Panc1 (cell line): Measurements from ENCODE around the gene MLST8. TPM values are rescaled to one million over a fixed set of nuclear protein-coding genes. Genes with fewer than 3 reads are reported as not detected.
"Not testable (repeated sequence)": the region's sequence is repeated elsewhere in the genome, so short reads cannot be mapped to it uniquely, and the experiment has no call there.

Experiments used
- ATAC-seq: fragments of 200-7000 bp; cut with Tn5 transposase; 2 replicates; pipeline ENCODE4 v1.9.1; 2020; ENCODE audit warnings: mild to moderate bottlenecking, moderate library complexity
- BruUV-seq: library from RNA; stranded (reverse); fragments of 400-500 nt; replicated peaks from 2 replicates; lab custom pipeline; 2021; lab: Mats Ljungman, UMichigan
- CTCF ChIA-PET: fragments of 300-600 bp; sonication (Branson Sonifier 250); formaldehyde crosslinking; loops from one replicate; lab custom pipeline; 2022; ENCODE audit warnings: antibody characterized with exemption; lab: Charles Lee
- POLR2A ChIA-PET: fragments of 300-600 bp; sonication (Branson Sonifier 250); formaldehyde crosslinking; loops from one replicate; lab custom pipeline; 2022; ENCODE audit warnings: antibody characterized with exemption; lab: Charles Lee
- DNase-seq: peaks from one replicate; pipeline ENCODE4 v3.0.0-alpha.2; 2010; ENCODE audit warnings: low read depth, low spot score
- H3K27ac ChIP-seq: 2 replicates; pipeline ENCODE4 v1.5.1; 2011; ENCODE audit warnings: mild to moderate bottlenecking, low read length, inconsistent platforms
- H3K27me3 ChIP-seq: fragments of 200-500 bp; sonication (Bioruptor generic); 2 replicates; pipeline ENCODE4 v1.6.0; 2014; ENCODE audit warnings: low read length, inconsistent platforms; ENCODE audit not compliant: control insufficient read depth, insufficient read depth
- H3K36me3 ChIP-seq: fragments of 200-500 bp; sonication (Bioruptor generic); 2 replicates; pipeline ENCODE4 v1.5.1; 2014; ENCODE audit warnings: inconsistent platforms, mild to moderate bottlenecking, low read length, moderate library complexity; ENCODE audit not compliant: control insufficient read depth, insufficient read depth
- H3K4me1 ChIP-seq: 2 replicates; pipeline ENCODE4 v1.5.1; 2011; ENCODE audit warnings: inconsistent platforms, mild to moderate bottlenecking, low read length, moderate library complexity; ENCODE audit not compliant: control insufficient read depth, insufficient read depth
- H3K4me3 ChIP-seq, 2 experiments: 2 replicates each; pipeline ENCODE4 v1.5.1; 2011 to 2012; ENCODE audit warnings: low read depth in 2 of 2, low read length in 2 of 2, mild to moderate bottlenecking in 2 of 2, inconsistent platforms in 1 of 2, moderate library complexity in 1 of 2
- H3K9me3 ChIP-seq: fragments of 200-500 bp; sonication (Bioruptor generic); 2 replicates; pipeline ENCODE4 v1.5.1; 2014; ENCODE audit warnings: low read depth, mild to moderate bottlenecking, inconsistent platforms, low read length, moderate library complexity; ENCODE audit not compliant: control insufficient read depth, insufficient read depth
- POLR2AphosphoS5 ChIP-seq: IDR thresholded peaks from 2 replicates; pipeline ENCODE4 v1.6.1; 2012; ENCODE audit warnings: mild to moderate bottlenecking, low read depth, low read length, moderate library complexity
- SIN3A ChIP-seq: IDR thresholded peaks from 2 replicates; pipeline ENCODE4 v1.6.1; 2012; ENCODE audit warnings: low read depth, mild to moderate bottlenecking, low read length, moderate library complexity, borderline replicate concordance; ENCODE audit not compliant: insufficient read depth
- TCF7L2 ChIP-seq: IDR thresholded peaks from 2 replicates; pipeline ENCODE4 v1.6.1; 2011; ENCODE audit warnings: mild to moderate bottlenecking, low read depth, low read length, inconsistent platforms
- in situ Hi-C: cut with HindIII; loops from 2 replicates; pipeline ENCODE4 v1.10.0; 2016; ENCODE audit warnings: low sequenced_read_pairs, low pct_unique_long_range_greater_than_20kb
- intact Hi-C: fragments of 100-400 bp; cut with micrococcal nuclease; formaldehyde crosslinking; loops from one replicate; pipeline ENCODE4 v1.10.0; 2022; ENCODE audit not compliant: unreplicated experiment
- total RNA-seq: library from RNA; stranded (reverse); gene quantifications from one replicate; pipeline ENCODE4 v1.2.1, GENCODE V29; 2021; ENCODE audit not compliant: unreplicated experiment
- TF ChIP-seq, protein P1 (sequence below): fragments of 450-650 bp; IDR thresholded peaks from 2 replicates; pipeline ENCODE4 v1.5.1; 2017; ENCODE audit warnings: mild to moderate bottlenecking
- TF ChIP-seq, protein P2 (sequence below), 2 experiments: IDR thresholded peaks; 2 replicates each; pipeline ENCODE4 v1.6.1; 2011 to 2012; ENCODE audit warnings: low read depth in 2 of 2, control low read depth in 1 of 2, low read length in 1 of 2, mild to moderate bottlenecking in 1 of 2, moderate library complexity in 1 of 2; ENCODE audit not compliant: insufficient read depth in 1 of 2

MLST8 gene
- total RNA-seq, 1 experiment from 2014 or later: 91.1 TPM

DNA sequence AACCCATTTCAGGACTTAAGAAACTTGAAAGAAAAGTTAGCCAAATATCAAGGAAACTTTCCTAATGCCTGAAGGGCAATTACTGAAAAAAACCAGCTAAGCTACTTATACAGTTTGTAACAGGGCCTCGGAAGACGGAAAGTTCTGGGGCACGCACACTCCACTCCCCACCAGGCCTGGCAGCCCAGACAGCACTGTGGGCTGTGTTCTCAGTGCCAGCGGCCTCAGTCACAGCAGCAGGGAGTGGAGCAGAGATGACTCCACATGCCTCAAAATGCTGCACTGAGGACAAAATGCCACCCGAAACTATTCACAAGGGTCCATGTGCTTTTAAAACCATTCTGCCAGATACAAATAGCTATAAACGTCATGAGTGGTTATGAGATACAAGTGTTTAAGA lies 52.5 kb downstream of the MLST8 start:
- no peak for TF ChIP-seq POLR2AphosphoS5
- TF ChIP-seq, protein P1, sequence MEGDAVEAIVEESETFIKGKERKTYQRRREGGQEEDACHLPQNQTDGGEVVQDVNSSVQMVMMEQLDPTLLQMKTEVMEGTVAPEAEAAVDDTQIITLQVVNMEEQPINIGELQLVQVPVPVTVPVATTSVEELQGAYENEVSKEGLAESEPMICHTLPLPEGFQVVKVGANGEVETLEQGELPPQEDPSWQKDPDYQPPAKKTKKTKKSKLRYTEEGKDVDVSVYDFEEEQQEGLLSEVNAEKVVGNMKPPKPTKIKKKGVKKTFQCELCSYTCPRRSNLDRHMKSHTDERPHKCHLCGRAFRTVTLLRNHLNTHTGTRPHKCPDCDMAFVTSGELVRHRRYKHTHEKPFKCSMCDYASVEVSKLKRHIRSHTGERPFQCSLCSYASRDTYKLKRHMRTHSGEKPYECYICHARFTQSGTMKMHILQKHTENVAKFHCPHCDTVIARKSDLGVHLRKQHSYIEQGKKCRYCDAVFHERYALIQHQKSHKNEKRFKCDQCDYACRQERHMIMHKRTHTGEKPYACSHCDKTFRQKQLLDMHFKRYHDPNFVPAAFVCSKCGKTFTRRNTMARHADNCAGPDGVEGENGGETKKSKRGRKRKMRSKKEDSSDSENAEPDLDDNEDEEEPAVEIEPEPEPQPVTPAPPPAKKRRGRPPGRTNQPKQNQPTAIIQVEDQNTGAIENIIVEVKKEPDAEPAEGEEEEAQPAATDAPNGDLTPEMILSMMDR: no peak
- no peak for TF ChIP-seq TCF7L2
- TF ChIP-seq, protein P2, sequence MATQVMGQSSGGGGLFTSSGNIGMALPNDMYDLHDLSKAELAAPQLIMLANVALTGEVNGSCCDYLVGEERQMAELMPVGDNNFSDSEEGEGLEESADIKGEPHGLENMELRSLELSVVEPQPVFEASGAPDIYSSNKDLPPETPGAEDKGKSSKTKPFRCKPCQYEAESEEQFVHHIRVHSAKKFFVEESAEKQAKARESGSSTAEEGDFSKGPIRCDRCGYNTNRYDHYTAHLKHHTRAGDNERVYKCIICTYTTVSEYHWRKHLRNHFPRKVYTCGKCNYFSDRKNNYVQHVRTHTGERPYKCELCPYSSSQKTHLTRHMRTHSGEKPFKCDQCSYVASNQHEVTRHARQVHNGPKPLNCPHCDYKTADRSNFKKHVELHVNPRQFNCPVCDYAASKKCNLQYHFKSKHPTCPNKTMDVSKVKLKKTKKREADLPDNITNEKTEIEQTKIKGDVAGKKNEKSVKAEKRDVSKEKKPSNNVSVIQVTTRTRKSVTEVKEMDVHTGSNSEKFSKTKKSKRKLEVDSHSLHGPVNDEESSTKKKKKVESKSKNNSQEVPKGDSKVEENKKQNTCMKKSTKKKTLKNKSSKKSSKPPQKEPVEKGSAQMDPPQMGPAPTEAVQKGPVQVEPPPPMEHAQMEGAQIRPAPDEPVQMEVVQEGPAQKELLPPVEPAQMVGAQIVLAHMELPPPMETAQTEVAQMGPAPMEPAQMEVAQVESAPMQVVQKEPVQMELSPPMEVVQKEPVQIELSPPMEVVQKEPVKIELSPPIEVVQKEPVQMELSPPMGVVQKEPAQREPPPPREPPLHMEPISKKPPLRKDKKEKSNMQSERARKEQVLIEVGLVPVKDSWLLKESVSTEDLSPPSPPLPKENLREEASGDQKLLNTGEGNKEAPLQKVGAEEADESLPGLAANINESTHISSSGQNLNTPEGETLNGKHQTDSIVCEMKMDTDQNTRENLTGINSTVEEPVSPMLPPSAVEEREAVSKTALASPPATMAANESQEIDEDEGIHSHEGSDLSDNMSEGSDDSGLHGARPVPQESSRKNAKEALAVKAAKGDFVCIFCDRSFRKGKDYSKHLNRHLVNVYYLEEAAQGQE (IDR thresholded peaks at IDR 0.05; ENCODE audit: insufficient read depth in 1 of 2, low read depth in 2 of 2, low read length in 1 of 2): no peak
- no peak for TF ChIP-seq SIN3A
- CTCF ChIA-PET: no interaction called here
- DNase-seq: no peak
- no peak for ATAC-seq
- BruUV-seq: no TSS peak
- intact Hi-C loops: no loop called here
- H3K36me3 ChIP-seq: peaks cover 34% of the 10 kb centered on the region
- no peak overlapping the region for H3K27ac ChIP-seq
- in situ Hi-C loops: no loop called here
- H3K4me1 ChIP-seq: peaks cover 10% of the 10 kb centered on the region; the same call in 1 of the 2 replicates
- no peak overlapping the region for H3K4me3 ChIP-seq
- no peaks in the 10 kb centered on the region for H3K9me3 ChIP-seq
- H3K27me3 ChIP-seq: no peaks in the 10 kb centered on the region
- POLR2A ChIA-PET: no interaction called here

DNA sequence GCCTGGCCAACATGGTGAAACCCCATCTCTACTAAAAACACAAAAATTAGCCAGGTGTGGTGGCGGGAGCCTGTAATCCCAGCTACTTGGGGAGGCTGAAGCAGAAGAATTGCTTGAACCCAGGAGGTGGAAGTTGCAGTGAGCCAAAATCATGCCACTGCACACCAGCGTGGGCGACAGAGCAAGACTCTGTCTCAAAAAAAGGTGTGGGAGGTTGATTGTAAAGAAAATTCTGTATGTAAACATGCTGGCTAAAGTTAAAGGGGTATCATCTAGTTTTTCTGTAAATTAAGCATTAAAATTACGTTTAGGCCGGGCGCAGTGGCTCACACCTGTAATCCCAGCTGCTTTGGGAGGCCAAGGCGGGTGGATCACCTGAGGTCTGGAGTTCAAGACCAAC lies 53.3 kb downstream of the MLST8 start:
- H3K27ac ChIP-seq, ATAC-seq, H3K4me1 ChIP-seq, intact Hi-C loops, BruUV-seq, H3K9me3 ChIP-seq, H3K4me3 ChIP-seq, CTCF ChIA-PET, H3K27me3 ChIP-seq, DNase-seq, in situ Hi-C loops, POLR2A ChIA-PET: not testable (repeated sequence)
- H3K36me3 ChIP-seq: peaks cover 40% of the 10 kb centered on the region

Other genes with a start within 250 kb of the MLST8 start
- gene NDUFB10, start 245.9 kb upstream of the MLST8 start, total RNA-seq: 287 TPM
- gene RPS2, start 240.6 kb upstream of the MLST8 start, total RNA-seq: 2,794 TPM
- not detected for gene RNF151, start 238.6 kb upstream of the MLST8 start, total RNA-seq
- 42.4 TPM for gene TBL3, start 233.4 kb upstream of the MLST8 start, total RNA-seq
- 4.0 TPM for gene NOXO1, start 224.0 kb upstream of the MLST8 start, total RNA-seq
- 49.2 TPM for gene GFER, start 221.3 kb upstream of the MLST8 start, total RNA-seq
- gene SYNGR3, start 215.5 kb upstream of the MLST8 start, total RNA-seq: 15.2 TPM
- 85.7 TPM for gene ZNF598, start 195.6 kb upstream of the MLST8 start, total RNA-seq
- 15.3 TPM for gene NPW, start 185.7 kb upstream of the MLST8 start, total RNA-seq
- gene NHERF2, start 178.6 kb upstream of the MLST8 start, total RNA-seq: 174 TPM
- gene NTHL1, start 157.6 kb upstream of the MLST8 start, total RNA-seq: 39.8 TPM
- 115 TPM for gene TSC2, start 157.5 kb upstream of the MLST8 start, total RNA-seq
- 279 TPM for gene PKD1, start 69.6 kb upstream of the MLST8 start, total RNA-seq
- gene RAB26, start 56.8 kb upstream of the MLST8 start, total RNA-seq: 92.2 TPM
- gene TRAF7, start 49.7 kb upstream of the MLST8 start, total RNA-seq: 108 TPM
- 4.5 TPM for gene CASKIN1, start 8.8 kb upstream of the MLST8 start, total RNA-seq
- 8.7 TPM for gene BRICD5, start 5.4 kb downstream of the MLST8 start, total RNA-seq
- gene PGP, start 9.4 kb downstream of the MLST8 start, total RNA-seq: 48.7 TPM
- gene E4F1, start 18.1 kb downstream of the MLST8 start, total RNA-seq: 50.8 TPM
- 4.4 TPM for gene DNASE1L2, start 31.0 kb downstream of the MLST8 start, total RNA-seq
- gene ECI1, start 46.1 kb downstream of the MLST8 start, total RNA-seq: 117 TPM
- 249 TPM for gene RNPS1, start 62.7 kb downstream of the MLST8 start, total RNA-seq
- 58.4 TPM for gene ABCA3, start 135.3 kb downstream of the MLST8 start, total RNA-seq
- gene CCNF, start 224.0 kb downstream of the MLST8 start, total RNA-seq: 35.8 TPM